ENCODE results near the gene POU3F3. TPM values are rescaled to one million over a fixed set of nuclear protein-coding genes. Genes with fewer than 3 reads are reported as not detected.

Gene POU3F3
- total and polyA plus RNA-seq, 2 of the 8 experiments (the other 6 are each of a cell fraction or from before 2014, with no cell fraction given): 0.09 TPM; not detected in 1

DNA sequence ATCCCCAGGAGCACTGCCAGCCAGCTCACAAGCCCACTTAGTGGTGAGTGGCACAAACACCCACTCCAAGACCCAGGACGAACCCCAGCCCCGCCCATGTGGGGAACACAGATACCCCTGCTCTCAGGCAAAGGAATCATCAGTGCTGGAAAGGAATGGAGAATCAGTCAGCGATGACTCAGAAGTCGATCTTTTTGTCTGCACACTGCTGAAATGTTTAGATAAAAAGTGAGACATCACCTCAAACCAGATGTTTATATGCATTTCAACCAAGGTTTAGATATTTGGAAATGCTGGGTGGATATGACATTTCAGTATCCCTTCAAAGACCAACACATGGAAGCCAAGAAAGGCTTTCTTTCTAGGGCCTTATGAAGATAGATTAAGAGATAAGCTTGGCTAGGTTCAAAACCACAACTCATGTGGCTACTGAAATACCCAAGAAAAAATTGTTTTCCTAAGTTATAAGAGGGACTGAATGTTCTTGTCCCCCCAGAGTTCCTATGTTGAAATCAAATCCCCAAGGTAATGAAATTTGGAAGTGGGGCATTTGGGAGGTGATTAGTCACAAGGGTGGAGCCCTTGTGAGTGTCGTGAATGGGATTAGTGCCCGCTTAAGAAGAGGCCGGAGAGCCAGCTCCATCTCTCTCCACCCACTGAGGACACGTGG lies 43.7 kb downstream of the POU3F3 start:
- POLR2A ChIA-PET (ENCODE audit: partially characterized antibody): no interaction called here
- Histone ChIP-seq H2BK15ac (ENCODE audit: low read length) (no peak overlapping the region), H2AK5ac (ENCODE audit: low read depth, low read length) (no peak overlapping the region), H3K23ac (ENCODE audit: insufficient read length) (no peak overlapping the region), H3K79me2 (ENCODE audit: control insufficient read depth in 1 of 2, insufficient read depth in 2 of 2, low read length in 2 of 2) (no peaks in the 10 kb centered on the region), H3K36me3 (ENCODE audit: control insufficient read depth in 2 of 4, insufficient read depth in 4 of 4, low read length in 3 of 4) (no peaks in the 10 kb centered on the region), H3K23me2 (ENCODE audit: low read depth, low read length) (no peaks in the 10 kb centered on the region), H4K91ac (replicated peaks; ENCODE audit: insufficient read length, low read length) (no peak overlapping the region), H2BK20ac (ENCODE audit: low read length) (no peak overlapping the region), H3K14ac (ENCODE audit: insufficient read length) (no peak overlapping the region), H2BK12ac (ENCODE audit: low read depth, low read length) (no peak overlapping the region), H3K4ac (replicated peaks; ENCODE audit: insufficient read length, low read depth, low read length) (no peak overlapping the region), H3K79me1 (ENCODE audit: low read depth, low read length) (no peaks in the 10 kb centered on the region), H3K27me3 (replicated peaks in 1 of 4; ENCODE audit: control insufficient read depth in 3 of 4, extremely low read depth in 1 of 4, insufficient read depth in 3 of 4, low read length in 3 of 4) (no peaks in the 10 kb centered on the region), H4K20me1 (replicated peaks in 1 of 2; ENCODE audit: control insufficient read depth in 1 of 2, insufficient read depth in 2 of 2, low read length in 2 of 2) (no peaks in the 10 kb centered on the region), H2AFZ (ENCODE audit: low read length) (no peak overlapping the region), H3K56ac (replicated peaks; ENCODE audit: insufficient read length, low read depth, low read length) (no peak overlapping the region), H4K5ac (ENCODE audit: insufficient read length, low read depth, low read length) (no peak overlapping the region), H4K8ac (ENCODE audit: extremely low read depth, insufficient read depth, low read length) (no peak overlapping the region), H3K18ac (ENCODE audit: extremely low read depth, low read length) (no peak overlapping the region), H3K9ac (replicated peaks in 1 of 4; ENCODE audit: extremely low read depth in 1 of 4, low read depth in 3 of 4, low read length in 3 of 4) (no peak overlapping the region), H3K4me1 (replicated peaks in 1 of 4; ENCODE audit: control insufficient read depth in 3 of 4, insufficient read depth in 4 of 4, low read length in 3 of 4) (no peaks in the 10 kb centered on the region), H2BK5ac (ENCODE audit: low read depth, low read length) (no peak overlapping the region), H3K4me2 (ENCODE audit: insufficient read depth in 1 of 2, low read depth in 2 of 2, low read length in 2 of 2) (no peak overlapping the region), H3K27ac (ENCODE audit: low read depth, low read length) (no peak overlapping the region), H2BK120ac (replicated peaks; ENCODE audit: low read depth, low read length) (no peak overlapping the region), H3K4me3 (ENCODE audit: extremely low read depth in 1 of 4, insufficient read depth in 2 of 4, low read depth in 3 of 4, low read length in 4 of 4) (no peak overlapping the region), H3K9me3 (ENCODE audit: insufficient read depth in 2 of 2, low read depth in 1 of 2, low read length in 1 of 2) (no peaks in the 10 kb centered on the region)
- DNase-seq (ENCODE audit: low read depth in 1 of 2, low spot score in 2 of 2) (no peak), FAIRE-seq (no peak)
- WGBS, 2 experiments (ENCODE audit: extremely low coverage in 1 of 2, insufficient coverage in 1 of 2, insufficient read length in 1 of 2, insufficient replicate concordance in 2 of 2, low coverage in 1 of 2, low lambda C conversion rate in 2 of 2, missing lambda C conversion rate in 1 of 2): 89% methylated on average over 8 of the region's 8 CpGs; no CpG with 5 or more reads in 1 of the 2 experiments
- CTCF ChIA-PET (ENCODE audit: partially characterized antibody): interaction anchor here (1.0 to 1.1 kb wide), 2 partner anchors 25 to 47 kb away, joined by 4 read pairs; no protein-coding TSS in a partner anchor
- TF ChIP-seq CHD1 (IDR thresholded peaks at IDR 0.05; ENCODE audit: low read depth, low read length) (no peak), SP2 (IDR thresholded peaks at IDR 0.05; ENCODE audit: low read length) (no peak), SP1 (IDR thresholded peaks at IDR 0.05; ENCODE audit: low read depth, low read length) (no peak), GABPA (IDR thresholded peaks at IDR 0.05; ENCODE audit: borderline replicate concordance, insufficient read depth, low read length) (no peak), POLR2A (IDR thresholded peaks at IDR 0.05; ENCODE audit: control extremely low read depth in 1 of 2, low read depth in 2 of 2, low read length in 2 of 2) (no peak), RXRA (IDR thresholded peaks at IDR 0.05; ENCODE audit: insufficient read depth, low read depth, low read length) (no peak), EGR1 (IDR thresholded peaks at IDR 0.05; ENCODE audit: borderline replicate concordance, low read depth, low read length) (no peak), FOSL1 (IDR thresholded peaks at IDR 0.05; ENCODE audit: insufficient read depth, low read depth, low read length) (no peak), ASH2L (IDR thresholded peaks at IDR 0.05; ENCODE audit: low read length) (no peak), HDAC6 (IDR thresholded peaks at IDR 0.05; ENCODE audit: low read depth, low read length) (no peak), RFX5 (IDR thresholded peaks at IDR 0.05; ENCODE audit: borderline replicate concordance, low read depth, low read length) (no peak), CBX8 (IDR thresholded peaks at IDR 0.05; ENCODE audit: borderline replicate concordance, low read depth, low read length) (no peak), NRF1 (IDR thresholded peaks at IDR 0.05; ENCODE audit: low read depth, low read length) (no peak)
- TF ChIP-seq, protein P1, sequence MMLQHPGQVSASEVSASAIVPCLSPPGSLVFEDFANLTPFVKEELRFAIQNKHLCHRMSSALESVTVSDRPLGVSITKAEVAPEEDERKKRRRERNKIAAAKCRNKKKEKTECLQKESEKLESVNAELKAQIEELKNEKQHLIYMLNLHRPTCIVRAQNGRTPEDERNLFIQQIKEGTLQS (IDR thresholded peaks at IDR 0.05; ENCODE audit: insufficient read depth, low read depth, low read length): no peak
